ENCODE data around the gene JAG2.

Gene JAG2

DNA sequence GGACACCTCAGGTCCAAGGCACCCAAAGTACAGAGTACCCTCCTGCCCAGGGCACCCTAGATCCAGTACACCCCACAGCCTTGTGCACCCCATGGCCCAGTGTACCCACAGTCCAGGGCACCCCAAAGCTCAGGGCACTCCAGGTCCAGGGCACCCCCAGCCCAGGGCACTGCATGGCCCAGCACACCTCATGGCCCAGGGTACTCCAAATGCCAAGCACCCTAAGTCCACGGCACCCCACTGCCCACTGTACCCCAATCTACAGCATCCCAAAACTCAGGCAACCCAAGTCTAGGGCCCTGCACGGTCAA lies 6.0 kb downstream of the JAG2 start:
- no peak for DNase-seq

DNA sequence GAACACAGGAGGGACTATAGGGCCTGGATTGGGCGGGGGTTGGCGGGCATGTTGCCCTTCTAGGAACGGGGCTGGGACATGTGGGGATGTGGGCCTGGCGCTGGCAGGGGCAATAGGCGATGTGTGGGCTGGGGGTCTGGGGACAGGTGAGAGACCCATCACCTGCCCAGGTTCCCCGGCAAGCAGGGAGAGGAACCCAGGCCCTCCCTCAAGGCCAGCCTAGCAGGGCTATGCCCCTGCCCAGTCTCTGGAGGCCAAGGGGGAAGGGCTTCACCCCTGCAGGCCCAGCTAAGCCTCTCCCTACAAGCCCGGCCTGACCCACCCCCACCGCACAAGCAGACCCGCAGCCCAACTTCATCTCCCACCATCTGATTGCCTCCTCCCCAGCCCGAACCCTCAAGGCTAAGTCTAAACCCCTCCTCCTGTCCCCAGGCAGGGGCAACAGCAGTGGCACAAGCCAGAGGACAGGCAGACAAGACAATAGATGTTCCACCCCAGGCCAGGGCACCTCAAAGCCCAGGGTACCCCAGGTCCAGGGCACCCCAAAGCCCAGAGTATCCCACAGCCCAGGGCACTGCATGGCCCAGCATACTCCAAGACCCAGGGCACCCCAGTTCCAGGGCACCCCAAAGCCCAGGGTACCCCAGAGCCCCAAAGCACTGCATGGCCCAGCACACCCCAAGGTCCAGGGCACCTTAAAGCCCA lies 6.5 kb downstream of the JAG2 start:
- DNase-seq = no peak

GRCh38 chr14:105161309-105161708 lies 7.3 kb downstream of the JAG2 start:
- no peak for DNase-seq

- DNase-seq = no peak
These were observed 7.8 kb downstream of the JAG2 start for GRCh38 chr14:105160776-105161175.

DNA sequence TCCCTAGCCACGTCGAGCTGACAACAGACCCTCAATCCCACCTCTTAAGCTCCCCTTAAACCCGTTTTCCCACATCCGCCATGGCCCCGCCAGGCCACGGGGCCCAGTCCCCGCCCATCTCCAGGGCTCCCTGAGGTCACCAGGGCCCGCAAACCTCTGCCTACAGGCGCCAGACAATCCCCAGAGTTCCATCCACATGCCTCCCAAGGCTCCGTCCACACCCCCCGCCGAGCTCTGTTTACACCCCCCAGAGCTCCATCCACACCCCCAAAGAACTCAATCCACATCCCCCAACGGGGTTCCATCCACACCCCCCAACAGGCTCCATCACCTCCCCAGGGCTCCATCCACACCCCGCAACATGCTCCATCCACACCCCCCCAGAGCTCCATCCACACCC lies 9.2 kb downstream of the JAG2 start:
- DNase-seq = no peak

GRCh38 chr14:105158794-105159193 lies 9.8 kb downstream of the JAG2 start:
- DNase-seq = no peak

GRCh38 chr14:105157872-105158271 lies 10.7 kb downstream of the JAG2 start:
- no peak for DNase-seq

GRCh38 chr14:105156414-105157375 lies 11.9 kb downstream of the JAG2 start:
- no peak for DNase-seq

- DNase-seq = no peak
These were observed 12.7 kb downstream of the JAG2 start for GRCh38 chr14:105155681-105156413.

GRCh38 chr14:105155071-105155651 lies 13.4 kb downstream of the JAG2 start:
- DNase-seq = no peak

DNA sequence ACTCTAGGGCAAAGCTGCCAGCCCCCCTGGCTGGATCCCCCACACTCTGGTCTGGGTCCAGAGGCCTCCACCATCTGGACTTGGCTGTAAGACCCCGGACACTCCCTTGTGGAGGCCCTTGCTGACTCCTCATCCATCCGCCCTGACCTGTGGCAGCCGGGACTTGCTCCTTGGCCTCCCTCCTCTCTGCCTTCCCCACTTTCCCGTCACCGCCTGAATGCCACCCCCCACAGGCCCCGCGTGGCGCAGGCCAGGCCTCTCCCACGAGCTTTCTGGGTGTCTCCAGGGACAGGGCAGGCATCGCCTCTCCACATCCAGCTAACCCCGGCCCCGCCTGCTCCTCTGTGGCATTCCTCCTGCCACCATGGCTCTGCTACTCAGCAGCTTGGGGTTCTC lies 14.1 kb downstream of the JAG2 start:
- DNase-seq = no peak

DNA sequence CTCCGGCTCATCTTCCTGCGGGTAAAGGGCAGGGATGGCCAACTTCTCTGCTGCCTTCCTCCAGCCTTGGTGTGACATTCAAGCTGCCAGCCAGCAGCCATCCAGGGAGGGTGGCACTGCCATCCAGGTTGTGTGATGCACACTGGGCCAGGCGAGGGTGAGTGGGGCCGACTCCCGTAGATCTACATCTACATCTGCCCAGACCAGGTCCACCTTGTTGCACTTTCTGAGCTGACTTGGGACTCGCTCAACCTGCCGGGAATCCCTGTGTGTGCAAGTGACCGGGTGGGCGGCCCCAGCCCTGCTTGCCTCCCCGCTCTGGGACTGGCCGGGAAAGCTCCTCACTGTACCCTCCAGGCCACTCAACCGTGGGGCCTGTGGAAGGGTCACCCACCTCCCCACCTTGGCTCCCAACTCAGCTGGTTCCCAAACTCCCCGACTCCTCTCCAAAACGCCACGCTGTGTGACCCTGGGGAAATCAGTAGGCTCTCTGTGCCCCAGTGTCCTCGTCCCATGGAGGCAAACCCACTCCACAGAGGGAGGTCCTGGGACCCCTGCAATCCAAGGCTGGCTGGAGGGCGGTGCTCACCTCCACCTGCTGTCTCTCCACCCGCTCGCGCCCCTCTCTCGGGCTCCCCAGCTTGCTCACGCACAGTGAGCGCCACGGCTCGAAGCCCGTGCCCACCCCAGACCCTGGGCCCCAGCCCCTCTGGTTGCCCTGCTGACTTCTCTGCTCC lies 14.7 kb downstream of the JAG2 start:
- DNase-seq = no peak

- DNase-seq = no peak
These were observed 15.2 kb downstream of the JAG2 start for GRCh38 chr14:105153331-105153731.

GRCh38 chr14:105152794-105153241 lies 15.8 kb downstream of the JAG2 start:
- no peak for DNase-seq

DNA sequence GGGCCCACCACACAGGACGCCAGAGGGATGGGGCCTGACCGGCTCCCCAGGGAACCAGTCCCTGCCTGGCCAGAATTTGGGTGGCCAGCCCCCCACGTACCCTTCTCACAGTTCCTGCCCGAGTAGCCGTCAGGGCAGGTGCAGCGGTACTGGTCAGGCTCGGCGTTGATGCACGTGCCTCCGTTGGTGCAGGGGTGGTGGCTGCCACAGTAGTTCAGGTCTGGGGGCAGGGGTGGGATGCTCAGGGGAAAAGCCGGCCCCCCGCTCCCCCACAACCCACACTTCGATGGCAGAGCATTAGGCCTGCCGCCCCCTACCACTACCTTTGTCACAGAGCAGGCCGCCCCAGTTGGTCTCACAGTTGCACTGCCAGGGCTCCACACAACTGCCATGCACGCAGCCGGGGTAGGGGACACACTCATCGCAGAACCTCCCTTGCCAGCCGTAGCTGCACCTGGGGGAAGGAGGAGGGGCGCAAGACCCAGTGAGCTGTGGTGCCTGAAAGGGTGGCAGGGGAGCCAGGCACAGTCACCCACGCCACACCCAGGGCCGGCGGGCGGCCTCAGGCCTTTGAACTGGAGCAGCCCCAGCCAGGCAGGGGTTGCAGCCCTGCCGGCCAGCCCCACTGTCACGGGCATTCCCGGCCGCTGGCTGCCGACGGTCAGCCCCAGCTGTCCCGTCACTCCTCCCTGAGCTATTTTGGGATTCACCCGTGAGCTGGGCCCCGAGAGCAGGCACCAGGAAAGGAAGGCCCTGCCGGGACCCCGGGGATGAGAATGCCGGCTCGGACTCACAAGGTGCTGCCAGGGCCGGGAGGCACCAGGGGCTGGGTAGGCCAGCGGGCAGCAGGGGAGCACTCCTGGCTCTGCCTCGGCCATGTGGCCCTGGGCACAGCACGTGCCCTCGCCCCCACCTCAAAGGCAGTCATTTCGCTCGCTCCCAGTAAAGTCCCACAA lies 16.5 kb downstream of the JAG2 start:
- DNase-seq = no peak

DNA sequence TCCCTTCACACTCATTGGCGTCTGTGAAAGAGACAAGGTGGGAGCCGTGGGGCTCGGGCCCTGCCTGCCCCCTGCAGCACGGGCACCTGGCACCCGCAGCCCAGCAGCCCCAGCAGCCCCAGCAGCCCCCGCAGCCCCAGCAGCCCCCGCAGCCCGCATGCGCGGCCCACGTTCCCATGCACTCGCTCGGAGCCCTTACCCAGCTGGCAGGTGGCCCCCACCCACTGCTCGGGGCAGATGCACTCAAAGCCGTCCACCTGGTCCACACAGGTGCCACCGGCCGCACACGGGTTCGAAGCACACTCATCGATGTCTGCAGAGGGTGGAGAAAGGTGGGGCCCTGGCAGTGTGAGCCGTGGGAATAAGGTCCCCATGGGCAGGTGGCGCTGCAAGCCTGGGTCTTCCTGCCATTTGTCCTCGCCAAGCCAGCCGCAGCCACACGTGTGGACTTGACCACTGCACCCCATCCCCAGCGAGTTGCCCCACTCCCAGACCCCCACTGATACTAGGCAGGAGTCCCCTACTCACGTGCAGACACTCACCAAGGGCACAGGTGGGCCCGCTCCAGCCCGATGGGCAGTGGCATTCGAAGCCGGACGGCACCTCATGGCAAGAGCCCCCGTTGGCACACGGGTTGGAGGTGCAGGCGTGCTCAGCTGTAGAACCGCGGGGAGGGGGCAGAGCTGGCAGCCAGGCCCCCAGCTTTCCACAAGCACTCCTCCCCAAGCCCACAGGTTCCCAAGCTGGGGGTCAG lies 17.3 kb downstream of the JAG2 start:
- no peak for DNase-seq

- DNase-seq = no peak
These were observed 18.1 kb downstream of the JAG2 start for GRCh38 chr14:105150368-105151083.

GRCh38 chr14:105150026-105150367 lies 18.6 kb downstream of the JAG2 start:
- no peak for DNase-seq

GRCh38 chr14:105149146-105149781 lies 19.3 kb downstream of the JAG2 start:
- DNase-seq = no peak

Data from NCI-H524 treated with DMSO at 0.1 percent for 48 hours (cell line).